ENCODE measurements around the gene DYNLRB2. TPM values are rescaled to one million over a fixed set of nuclear protein-coding genes. Genes with fewer than 3 reads are reported as not detected.

Gene DYNLRB2
- total and polyA plus RNA-seq, 10 of the 15 experiments (the other 5 are each of a cell fraction or from before 2014, with no cell fraction given): 0.21 to 1.2 (median 0.40) TPM; not detected in 5

DNA sequence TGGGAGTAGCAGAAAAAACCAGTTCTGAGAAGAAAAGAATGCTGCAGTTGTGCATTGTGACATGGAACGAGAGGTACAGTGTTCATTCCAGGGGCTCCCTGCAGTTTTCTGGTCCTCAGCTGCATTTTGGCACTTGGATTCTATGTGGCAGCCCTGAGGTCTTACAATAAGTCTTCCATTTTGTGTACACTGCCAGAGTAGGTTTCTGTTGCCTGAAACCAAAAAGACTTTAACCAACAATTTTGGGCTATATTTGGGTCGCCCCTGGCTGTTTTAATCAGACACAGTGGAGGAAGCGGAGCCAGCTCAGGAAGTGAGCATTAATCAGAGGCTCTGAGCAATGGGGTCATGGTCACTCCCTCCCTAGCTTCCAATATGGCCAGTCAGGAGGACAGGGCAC is 15.7 kb downstream of the DYNLRB2 start:
- no peaks in the 10 kb centered on the region for H3K4me1 ChIP-seq (ENCODE audit: control insufficient read depth, insufficient read depth, low read length)
- WGBS (ENCODE audit: insufficient coverage, insufficient replicate concordance, low lambda C conversion rate, missing lambda C conversion rate): 24% methylated on average over 3 of the region's 3 CpGs
- in situ Hi-C loops (cut with MboI) (no loop called here), intact Hi-C loops (cut with micrococcal nuclease; ENCODE audit: unreplicated experiment) (no loop called here)
- POLR2A ChIA-PET: no interaction called here
- H3K36me3 ChIP-seq (ENCODE audit: control insufficient read depth in 2 of 2, insufficient read depth in 2 of 2, low read length in 1 of 2): no peaks in the 10 kb centered on the region
- no peaks in the 10 kb centered on the region; the same call in 1 of the 2 replicates for H4K20me1 ChIP-seq (ENCODE audit: control insufficient read depth, insufficient read depth)
- no peak for ATAC-seq
- peaks cover 0 to 5% of the 10 kb centered on the region in 2 experiments; a peak in 1 of 4 replicates for H3K27me3 ChIP-seq (replicated peaks in 1 of 2; ENCODE audit: control insufficient read depth in 2 of 2, insufficient read depth in 2 of 2, low read length in 1 of 2)
- no peak overlapping the region for H2AFZ ChIP-seq (ENCODE audit: control insufficient read depth, low read depth, low read length)
- no peak overlapping the region for H3K4me3 ChIP-seq
- no peak for DNase-seq (ENCODE audit: low read depth, low spot score)
- H3K79me2 ChIP-seq (ENCODE audit: control insufficient read depth, insufficient read depth, low read length): no peaks in the 10 kb centered on the region
- H3K9me3 ChIP-seq (replicated peaks; ENCODE audit: control insufficient read depth, insufficient read depth, low read length): no peaks in the 10 kb centered on the region
- BruUV-seq (replicated peaks): no TSS peak
- SMC1A ChIA-PET (ENCODE audit: uncharacterized antibody, unreplicated experiment): no interaction called here
- H3K9ac ChIP-seq (ENCODE audit: control insufficient read depth, insufficient read depth, low read length): no peak overlapping the region
- H3K4me2 ChIP-seq (ENCODE audit: control insufficient read depth, insufficient read depth): no peak overlapping the region
- RAD21 ChIA-PET (ENCODE audit: unreplicated experiment): no interaction called here
- CTCF ChIA-PET: no interaction called here
- no peak overlapping the region for H3K27ac ChIP-seq (ENCODE audit: control insufficient read depth, insufficient read depth)
- no peak for FAIRE-seq
- TF ChIP-seq, protein P1, sequence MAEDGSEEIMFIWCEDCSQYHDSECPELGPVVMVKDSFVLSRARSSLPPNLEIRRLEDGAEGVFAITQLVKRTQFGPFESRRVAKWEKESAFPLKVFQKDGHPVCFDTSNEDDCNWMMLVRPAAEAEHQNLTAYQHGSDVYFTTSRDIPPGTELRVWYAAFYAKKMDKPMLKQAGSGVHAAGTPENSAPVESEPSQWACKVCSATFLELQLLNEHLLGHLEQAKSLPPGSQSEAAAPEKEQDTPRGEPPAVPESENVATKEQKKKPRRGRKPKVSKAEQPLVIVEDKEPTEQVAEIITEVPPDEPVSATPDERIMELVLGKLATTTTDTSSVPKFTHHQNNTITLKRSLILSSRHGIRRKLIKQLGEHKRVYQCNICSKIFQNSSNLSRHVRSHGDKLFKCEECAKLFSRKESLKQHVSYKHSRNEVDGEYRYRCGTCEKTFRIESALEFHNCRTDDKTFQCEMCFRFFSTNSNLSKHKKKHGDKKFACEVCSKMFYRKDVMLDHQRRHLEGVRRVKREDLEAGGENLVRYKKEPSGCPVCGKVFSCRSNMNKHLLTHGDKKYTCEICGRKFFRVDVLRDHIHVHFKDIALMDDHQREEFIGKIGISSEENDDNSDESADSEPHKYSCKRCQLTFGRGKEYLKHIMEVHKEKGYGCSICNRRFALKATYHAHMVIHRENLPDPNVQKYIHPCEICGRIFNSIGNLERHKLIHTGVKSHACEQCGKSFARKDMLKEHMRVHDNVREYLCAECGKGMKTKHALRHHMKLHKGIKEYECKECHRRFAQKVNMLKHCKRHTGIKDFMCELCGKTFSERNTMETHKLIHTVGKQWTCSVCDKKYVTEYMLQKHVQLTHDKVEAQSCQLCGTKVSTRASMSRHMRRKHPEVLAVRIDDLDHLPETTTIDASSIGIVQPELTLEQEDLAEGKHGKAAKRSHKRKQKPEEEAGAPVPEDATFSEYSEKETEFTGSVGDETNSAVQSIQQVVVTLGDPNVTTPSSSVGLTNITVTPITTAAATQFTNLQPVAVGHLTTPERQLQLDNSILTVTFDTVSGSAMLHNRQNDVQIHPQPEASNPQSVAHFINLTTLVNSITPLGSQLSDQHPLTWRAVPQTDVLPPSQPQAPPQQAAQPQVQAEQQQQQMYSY (CRISPR knock-in tag; IDR thresholded peaks at IDR 0.05): no peak
- TF ChIP-seq FOS (IDR thresholded peaks at IDR 0.05; ENCODE audit: borderline replicate concordance, extremely low read depth, insufficient read length): no peak
- no peak for TF ChIP-seq BRCA1 (IDR thresholded peaks at IDR 0.05; ENCODE audit: low read depth, low read length)
- TF ChIP-seq HCFC1 (IDR thresholded peaks at IDR 0.05; ENCODE audit: low read length): no peak
- TF ChIP-seq FOXK2 (IDR thresholded peaks at IDR 0.05): no peak
- TF ChIP-seq, protein P2, sequence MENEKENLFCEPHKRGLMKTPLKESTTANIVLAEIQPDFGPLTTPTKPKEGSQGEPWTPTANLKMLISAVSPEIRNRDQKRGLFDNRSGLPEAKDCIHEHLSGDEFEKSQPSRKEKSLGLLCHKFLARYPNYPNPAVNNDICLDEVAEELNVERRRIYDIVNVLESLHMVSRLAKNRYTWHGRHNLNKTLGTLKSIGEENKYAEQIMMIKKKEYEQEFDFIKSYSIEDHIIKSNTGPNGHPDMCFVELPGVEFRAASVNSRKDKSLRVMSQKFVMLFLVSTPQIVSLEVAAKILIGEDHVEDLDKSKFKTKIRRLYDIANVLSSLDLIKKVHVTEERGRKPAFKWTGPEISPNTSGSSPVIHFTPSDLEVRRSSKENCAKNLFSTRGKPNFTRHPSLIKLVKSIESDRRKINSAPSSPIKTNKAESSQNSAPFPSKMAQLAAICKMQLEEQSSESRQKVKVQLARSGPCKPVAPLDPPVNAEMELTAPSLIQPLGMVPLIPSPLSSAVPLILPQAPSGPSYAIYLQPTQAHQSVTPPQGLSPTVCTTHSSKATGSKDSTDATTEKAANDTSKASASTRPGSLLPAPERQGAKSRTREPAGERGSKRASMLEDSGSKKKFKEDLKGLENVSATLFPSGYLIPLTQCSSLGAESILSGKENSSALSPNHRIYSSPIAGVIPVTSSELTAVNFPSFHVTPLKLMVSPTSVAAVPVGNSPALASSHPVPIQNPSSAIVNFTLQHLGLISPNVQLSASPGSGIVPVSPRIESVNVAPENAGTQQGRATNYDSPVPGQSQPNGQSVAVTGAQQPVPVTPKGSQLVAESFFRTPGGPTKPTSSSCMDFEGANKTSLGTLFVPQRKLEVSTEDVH (IDR thresholded peaks at IDR 0.05; ENCODE audit: low read depth, partially characterized antibody): no peak
- TF ChIP-seq, protein P3, sequence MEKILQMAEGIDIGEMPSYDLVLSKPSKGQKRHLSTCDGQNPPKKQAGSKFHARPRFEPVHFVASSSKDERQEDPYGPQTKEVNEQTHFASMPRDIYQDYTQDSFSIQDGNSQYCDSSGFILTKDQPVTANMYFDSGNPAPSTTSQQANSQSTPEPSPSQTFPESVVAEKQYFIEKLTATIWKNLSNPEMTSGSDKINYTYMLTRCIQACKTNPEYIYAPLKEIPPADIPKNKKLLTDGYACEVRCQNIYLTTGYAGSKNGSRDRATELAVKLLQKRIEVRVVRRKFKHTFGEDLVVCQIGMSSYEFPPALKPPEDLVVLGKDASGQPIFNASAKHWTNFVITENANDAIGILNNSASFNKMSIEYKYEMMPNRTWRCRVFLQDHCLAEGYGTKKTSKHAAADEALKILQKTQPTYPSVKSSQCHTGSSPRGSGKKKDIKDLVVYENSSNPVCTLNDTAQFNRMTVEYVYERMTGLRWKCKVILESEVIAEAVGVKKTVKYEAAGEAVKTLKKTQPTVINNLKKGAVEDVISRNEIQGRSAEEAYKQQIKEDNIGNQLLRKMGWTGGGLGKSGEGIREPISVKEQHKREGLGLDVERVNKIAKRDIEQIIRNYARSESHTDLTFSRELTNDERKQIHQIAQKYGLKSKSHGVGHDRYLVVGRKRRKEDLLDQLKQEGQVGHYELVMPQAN (conservative IDR thresholded peaks at IDR 0.05): no peak
- TF ChIP-seq CHD4 (IDR thresholded peaks at IDR 0.05): no peak
- no peak for TF ChIP-seq YBX1 (IDR thresholded peaks at IDR 0.05)
- TF ChIP-seq CBX5 (IDR thresholded peaks at IDR 0.05; ENCODE audit: low read depth): no peak
- TF ChIP-seq ZNF274 (IDR thresholded peaks at IDR 0.05; ENCODE audit: insufficient read depth, insufficient read length): no peak
- no peak for TF ChIP-seq NFYB (IDR thresholded peaks at IDR 0.05; ENCODE audit: insufficient read depth, low read depth, low read length)
- no peak for TF ChIP-seq SP1 (IDR thresholded peaks at IDR 0.05; ENCODE audit: low read depth, low read length)
- TF ChIP-seq, protein P4, sequence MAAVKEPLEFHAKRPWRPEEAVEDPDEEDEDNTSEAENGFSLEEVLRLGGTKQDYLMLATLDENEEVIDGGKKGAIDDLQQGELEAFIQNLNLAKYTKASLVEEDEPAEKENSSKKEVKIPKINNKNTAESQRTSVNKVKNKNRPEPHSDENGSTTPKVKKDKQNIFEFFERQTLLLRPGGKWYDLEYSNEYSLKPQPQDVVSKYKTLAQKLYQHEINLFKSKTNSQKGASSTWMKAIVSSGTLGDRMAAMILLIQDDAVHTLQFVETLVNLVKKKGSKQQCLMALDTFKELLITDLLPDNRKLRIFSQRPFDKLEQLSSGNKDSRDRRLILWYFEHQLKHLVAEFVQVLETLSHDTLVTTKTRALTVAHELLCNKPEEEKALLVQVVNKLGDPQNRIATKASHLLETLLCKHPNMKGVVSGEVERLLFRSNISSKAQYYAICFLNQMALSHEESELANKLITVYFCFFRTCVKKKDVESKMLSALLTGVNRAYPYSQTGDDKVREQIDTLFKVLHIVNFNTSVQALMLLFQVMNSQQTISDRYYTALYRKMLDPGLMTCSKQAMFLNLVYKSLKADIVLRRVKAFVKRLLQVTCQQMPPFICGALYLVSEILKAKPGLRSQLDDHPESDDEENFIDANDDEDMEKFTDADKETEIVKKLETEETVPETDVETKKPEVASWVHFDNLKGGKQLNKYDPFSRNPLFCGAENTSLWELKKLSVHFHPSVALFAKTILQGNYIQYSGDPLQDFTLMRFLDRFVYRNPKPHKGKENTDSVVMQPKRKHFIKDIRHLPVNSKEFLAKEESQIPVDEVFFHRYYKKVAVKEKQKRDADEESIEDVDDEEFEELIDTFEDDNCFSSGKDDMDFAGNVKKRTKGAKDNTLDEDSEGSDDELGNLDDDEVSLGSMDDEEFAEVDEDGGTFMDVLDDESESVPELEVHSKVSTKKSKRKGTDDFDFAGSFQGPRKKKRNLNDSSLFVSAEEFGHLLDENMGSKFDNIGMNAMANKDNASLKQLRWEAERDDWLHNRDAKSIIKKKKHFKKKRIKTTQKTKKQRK (IDR thresholded peaks at IDR 0.05; ENCODE audit: low read depth, low read length): no peak
